CD4-positive, alpha-beta T cell treated with Interleukin-10 for 1 hour (primary cell): ENCODE results near the gene OR10P1.
"Not testable (repeated sequence)": the region's sequence is repeated elsewhere in the genome, so short reads cannot be mapped to it uniquely, and the experiment has no call there.

ENCODE experiments used
- DNase-seq: peaks from one replicate; pipeline ENCODE4 v3.0.0-alpha.2; 2020

The OR10P1 gene, protein sequence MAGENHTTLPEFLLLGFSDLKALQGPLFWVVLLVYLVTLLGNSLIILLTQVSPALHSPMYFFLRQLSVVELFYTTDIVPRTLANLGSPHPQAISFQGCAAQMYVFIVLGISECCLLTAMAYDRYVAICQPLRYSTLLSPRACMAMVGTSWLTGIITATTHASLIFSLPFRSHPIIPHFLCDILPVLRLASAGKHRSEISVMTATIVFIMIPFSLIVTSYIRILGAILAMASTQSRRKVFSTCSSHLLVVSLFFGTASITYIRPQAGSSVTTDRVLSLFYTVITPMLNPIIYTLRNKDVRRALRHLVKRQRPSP

DNA sequence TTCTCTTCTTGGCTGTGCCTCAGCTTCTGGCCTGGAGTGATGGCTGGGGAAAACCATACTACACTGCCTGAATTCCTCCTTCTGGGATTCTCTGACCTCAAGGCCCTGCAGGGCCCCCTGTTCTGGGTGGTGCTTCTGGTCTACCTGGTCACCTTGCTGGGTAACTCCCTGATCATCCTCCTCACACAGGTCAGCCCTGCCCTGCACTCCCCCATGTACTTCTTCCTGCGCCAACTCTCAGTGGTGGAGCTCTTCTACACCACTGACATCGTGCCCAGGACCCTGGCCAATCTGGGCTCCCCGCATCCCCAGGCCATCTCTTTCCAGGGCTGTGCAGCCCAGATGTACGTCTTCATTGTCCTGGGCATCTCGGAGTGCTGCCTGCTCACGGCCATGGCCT is at the start of gene OR10P1:
OR10P1 (plus strand) TSS at position 40 of the 400 bp plus-strand sequence; CDS start at position 40, 0 bp downstream.
- DNase-seq: no peak

DNA sequence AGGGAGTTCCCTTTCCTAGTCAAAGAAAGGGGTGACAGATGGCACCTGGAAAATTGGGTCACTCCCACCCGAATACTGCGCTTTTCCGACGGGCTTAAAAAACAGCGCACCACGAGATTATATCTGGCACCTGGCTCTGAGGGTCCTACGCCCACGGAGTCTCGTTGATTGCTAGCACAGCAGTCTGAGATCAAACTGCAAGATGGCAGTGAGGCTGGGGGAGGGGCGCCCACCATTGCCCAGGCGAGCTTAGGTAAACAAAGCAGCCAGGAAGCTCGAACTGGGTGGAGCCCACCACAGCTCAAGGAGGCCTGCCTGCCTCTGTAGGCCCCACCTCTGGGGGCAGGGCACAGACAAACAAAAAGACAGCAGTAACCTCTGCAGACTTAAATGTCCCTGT is 46.5 kb upstream of the OR10P1 start:
- DNase-seq: not testable (repeated sequence)

DNA sequence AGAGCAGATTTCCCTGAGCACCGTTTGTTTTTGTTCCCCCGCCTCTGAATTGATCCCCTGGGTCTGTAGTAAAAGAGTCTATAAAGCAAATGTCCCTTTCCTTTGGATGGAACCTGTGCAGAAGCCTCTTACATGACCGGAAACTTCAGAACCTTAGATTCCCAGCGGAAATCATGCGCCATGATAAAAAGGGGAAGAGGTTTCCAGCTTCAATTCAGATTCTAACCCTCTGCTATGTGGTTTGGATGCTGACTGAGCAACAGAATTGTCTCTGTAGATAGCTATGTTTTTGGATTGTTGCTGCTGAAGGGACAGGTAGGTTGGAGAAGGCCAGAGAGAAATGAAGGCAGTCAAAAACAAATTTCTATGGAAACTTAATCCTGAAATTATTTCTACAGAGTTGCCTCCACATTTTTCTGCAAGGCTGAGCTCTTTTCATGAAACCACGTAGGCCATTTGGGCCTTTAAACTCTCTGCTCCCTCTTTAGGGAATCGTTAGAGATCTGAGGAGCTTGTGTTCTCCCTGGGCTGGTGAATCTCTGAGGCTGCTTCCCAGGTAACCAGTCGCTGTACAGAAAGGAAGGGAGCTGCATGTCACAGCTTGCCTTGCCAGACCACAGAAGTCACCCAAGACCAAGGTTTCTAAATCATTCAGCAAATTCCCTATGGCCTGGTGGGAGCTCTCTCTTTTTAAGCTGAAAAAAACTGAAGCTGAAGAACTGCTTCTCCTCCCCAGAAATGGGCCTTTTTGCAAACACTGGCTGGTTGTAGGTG is 28.7 kb upstream of the OR10P1 start:
- no peak for DNase-seq

DNA sequence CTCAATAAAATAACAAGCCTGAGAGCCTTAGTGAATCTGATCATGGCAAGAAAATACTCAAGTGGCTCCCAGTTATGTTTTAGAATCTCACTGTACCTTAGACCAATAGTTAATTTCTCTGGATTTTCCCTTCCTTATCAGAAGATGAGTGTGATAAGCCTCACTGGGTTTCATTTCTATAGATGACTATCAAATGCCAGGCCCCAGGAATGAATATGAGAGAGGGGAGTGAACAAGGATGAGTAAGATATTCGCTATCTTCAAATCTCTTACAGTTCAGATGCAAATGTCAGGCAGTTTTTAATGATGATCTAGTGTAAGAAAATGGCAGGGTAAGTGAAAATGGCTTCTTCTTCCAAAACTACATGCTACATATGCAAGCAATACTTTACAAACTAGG is 26.1 kb upstream of the OR10P1 start:
- no peak for DNase-seq

DNA sequence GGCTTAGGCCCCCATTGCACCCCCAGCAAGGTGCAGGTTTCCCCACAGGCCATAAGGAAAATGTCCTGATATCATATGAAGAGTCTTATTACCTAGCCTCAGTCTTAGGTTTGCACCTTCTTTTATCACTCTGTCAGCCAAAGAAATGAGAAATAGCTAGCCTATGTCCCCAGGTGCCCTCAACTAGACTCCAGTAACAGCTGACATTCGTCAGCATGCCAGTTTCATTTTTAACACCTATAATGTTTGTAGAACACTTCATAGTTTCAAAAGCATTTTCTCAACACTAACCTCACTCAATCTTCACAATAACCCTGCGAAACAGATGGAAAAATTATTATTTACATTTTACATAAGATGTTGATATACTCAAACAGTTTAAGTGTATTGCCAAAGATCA is 24.0 kb upstream of the OR10P1 start:
- no peak for DNase-seq

DNA sequence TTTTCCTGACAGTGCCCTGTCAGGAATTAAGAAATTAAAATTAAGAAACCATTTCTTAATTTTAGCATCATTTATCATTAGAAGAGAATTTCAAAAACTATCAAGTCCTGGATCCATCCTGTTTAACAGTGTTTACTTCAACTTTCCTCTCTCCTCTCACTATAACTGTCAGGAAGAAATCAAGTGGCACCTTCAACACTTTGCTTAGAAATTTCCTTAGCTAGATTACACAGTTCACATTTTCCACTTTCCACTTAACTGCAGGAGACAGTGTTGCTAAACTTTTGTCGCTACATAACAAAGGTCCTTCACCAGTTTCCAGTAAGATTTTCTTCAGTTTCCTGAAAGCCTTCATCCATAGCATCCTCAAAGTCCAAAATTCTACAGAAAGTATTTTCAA is 21.9 kb upstream of the OR10P1 start:
- DNase-seq: no peak

DNA sequence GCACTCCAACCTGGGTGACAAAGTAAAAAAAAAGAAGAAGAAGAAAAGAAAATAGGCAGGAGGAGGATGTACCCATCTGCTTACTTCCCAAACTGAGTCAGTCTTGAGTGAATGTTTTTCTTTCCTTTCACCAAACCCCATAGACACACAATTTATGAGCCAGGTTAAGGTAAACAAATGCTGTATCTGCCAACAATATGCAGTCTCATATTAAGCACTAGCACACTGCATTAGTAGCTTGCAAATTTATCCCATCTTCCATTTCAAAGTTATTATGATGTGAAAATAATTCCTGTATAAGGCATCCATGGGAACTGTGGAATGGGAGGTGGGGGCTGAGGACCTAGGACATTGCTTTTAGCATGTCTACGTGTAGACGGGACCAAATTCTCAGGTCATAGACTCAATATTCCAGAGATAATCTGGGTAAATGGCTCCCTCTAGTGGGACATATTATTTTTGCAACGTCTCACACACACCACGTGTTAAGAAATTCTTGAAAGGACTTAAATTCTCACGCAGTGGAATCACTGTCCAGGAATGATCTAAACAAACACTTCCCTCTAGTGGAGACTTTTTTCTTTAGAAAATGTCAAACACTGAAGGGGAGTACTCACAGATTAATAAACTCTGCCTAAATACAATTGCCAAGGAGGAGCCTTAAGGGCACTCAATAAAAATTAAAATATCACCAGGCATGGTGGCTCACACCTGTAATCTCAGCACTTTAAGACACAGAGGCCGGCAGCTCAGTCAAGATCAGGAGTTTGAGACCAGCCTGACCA is 17.1 kb upstream of the OR10P1 start:
- DNase-seq: peak; percentile 80

DNA sequence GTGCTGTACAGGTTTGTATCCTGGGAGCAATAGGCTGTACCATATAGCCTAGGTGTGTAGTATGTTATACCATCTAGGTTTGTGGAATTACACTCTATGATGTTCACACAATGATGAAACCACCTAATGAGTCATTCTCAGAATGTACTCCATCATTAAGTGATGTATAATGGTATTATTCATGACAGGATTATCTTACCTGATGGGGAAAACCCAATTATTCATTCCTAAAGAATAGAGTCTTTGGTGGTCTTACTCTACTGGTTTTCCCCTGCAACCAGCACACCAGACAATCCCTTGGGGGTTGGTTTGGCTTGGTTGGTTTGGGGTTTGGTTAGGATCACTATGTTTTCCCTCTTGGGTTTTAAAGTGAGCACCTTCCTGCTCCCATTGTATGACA is 12.6 kb upstream of the OR10P1 start:
- no peak for DNase-seq

DNA sequence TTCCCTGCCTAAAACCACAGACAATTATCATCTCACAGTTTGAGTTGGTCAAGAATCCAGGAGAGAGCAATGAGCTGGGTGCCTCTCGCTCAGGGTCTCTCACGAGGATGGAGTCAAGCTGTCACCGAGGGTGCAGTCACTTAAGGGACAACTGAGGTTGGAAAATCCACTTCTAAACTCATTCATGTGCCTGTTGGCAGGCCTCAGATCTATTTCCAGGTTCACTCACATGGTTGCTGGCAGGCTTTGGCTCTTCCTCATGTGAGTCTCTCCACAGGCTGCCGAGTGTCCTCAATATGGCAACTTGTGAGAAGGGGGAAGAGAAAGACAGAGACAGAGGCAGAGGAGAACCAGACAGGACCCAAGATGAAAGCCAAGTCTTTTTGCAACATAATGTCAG is 10.5 kb upstream of the OR10P1 start:
- no peak for DNase-seq

DNA sequence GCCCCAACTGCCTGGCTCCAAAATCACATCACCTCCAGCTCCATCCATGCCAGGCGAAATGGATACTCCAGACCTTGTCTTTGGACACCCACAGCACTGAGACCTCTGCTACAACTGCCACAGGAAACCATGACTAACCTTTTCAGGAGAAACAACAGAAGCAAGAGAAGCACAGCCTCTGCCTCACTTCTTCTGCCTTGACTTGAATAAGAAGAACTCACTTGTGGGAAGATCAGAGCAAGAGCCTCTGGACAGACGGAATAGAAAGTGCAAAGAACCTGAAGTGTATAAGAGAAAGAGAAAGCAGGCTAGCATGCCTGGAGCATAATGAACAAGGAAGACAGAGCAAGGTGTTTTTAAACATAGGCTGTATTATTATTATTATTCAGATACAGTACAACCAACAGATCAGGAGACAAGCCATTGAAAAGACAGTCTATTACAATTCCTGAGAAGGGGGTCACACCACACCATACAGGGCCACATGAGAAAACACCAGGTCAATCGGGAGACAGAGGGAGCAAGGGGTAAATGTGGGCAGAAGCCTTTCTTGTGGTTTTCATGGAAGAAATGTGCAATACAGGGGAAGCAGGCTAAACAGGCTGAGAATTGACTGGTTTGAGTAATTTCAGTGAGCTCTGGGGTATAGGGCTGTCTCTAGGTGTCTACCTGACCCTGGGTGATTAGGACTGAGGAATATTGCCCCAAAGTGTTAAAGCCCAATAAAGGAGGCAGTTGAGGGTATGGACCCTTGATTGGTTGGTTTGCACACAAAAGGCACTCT is 7.4 kb upstream of the OR10P1 start:
- DNase-seq: no peak

DNA sequence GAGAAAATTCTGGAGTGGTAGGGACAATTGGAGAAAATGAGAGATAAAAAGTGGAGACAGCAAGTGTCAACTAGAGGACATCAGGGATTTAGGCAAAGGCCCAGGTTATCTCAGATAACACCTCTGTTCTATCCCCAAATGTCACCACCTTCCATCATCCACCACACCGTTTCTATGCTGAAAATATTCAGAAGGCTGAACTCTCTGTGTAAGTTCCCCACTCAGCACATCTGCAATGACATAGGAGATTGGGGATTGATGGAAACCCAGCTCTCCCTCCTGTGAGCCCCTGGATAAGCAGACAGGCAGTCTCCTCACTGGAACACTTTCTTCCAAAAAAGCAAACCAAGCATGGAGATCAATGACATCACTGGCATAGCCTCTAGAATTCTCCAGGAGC is 5.6 kb upstream of the OR10P1 start:
- DNase-seq: no peak

DNA sequence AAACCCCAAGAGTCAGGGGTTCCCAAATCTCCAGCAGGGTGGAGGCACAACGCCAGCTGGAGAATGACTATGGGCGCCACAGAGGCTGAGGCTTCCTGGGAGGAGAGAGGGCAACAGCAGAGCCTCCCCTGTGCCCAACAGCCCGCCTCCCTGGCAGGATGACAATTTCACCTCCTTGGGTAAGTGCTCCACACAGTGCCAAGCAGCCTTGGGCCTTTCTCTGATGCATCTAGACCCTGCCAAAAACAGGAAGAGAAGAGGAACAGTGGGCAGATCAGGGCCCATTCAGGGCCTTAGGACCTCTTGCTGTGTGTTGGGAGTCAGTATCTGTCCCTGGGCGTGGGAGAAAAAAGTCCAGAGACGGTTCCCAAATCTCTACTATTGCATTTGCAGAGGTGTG is 5.0 kb upstream of the OR10P1 start:
- no peak for DNase-seq

DNA sequence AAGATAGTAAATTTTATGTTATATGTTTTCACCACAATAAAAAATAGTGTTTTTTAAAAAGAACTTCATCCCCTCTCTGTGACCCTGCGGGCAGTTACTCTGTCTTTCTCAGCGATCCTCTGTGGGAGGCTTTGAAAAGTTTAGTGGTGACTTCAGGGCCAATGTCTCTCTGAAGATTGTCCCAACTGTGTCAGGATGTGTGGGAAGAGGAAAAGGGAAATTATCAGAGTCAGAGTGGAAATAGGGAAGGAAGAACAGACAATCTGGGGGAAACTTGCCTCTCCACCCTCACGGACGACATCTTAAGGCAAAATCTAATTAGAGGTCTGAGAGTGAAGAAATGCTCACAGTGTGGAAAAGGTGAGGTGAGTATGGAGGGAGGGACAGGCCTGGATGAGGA is 3.5 kb upstream of the OR10P1 start:
- no peak for DNase-seq

DNA sequence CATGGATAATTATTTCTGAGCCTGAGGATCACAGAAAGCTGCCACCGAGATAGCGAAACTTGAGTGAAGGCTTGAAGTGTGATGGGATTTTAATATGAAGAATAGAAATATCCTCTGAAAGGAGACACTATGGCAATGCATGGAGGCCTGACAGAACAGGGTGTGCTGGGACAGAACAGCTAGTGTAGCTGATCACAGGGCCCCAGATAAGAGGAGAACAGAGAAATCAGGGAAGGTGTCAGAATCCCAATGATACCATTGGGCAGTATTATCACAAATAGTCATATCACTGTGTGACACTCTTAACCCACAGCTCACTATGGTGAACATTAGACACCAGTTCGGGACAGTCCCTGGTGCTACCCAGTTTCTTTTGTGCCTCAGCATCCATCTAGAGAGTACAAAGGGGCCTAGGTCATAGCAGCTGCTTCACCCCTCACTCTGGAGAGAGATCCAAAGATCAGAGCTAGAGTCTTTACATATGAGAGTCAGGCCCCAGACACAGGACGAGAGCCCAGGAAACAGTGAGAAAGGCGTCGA is 506 bp upstream of the OR10P1 start:
- DNase-seq: no peak

DNA sequence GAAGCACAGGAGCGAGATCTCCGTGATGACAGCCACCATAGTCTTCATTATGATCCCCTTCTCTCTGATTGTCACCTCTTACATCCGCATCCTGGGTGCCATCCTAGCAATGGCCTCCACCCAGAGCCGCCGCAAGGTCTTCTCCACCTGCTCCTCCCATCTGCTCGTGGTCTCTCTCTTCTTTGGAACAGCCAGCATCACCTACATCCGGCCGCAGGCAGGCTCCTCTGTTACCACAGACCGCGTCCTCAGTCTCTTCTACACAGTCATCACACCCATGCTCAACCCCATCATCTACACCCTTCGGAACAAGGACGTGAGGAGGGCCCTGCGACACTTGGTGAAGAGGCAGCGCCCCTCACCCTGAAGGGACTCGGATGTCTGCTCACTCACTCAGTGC is 775 bp downstream of the OR10P1 start:
- peak; percentile 46 for DNase-seq

DNA sequence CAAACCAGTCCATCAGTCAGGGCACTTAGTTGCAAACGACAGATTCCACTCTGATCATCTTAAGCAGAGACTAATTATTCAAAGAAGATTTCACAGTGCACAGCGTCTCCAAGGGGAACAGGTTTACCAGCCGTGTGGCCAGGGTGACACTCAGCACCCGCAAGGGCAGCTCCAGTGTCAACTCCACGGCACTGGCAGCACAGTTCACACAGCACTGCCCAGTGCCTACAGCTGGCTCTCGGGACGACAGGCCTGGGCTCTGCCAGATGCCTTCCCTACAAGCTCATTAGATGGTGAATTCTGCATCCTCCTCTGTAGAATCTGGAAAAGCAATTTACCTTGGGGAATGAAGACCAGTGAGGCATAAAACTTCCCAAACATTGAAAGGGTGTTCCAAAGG is 4.9 kb downstream of the OR10P1 start:
- DNase-seq: no peak

DNA sequence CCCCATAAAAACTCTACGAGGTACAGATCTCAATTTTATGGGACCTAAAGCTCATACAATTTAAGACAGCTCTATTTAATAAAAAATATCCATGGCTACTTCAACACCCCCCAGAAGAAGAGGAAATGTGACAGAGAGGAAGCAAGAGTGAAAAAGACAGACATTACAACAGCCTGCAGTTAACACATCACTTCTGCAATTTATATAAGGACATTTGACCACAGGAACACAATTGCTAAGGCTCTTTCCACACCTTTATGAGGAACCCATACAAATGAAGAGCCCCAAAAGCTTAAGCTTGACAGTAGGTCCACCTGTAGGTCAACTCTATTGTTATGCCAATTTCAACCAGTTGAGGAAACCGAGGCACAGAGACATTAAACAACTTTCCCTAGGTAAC is 5.6 kb downstream of the OR10P1 start:
- no peak for DNase-seq

DNA sequence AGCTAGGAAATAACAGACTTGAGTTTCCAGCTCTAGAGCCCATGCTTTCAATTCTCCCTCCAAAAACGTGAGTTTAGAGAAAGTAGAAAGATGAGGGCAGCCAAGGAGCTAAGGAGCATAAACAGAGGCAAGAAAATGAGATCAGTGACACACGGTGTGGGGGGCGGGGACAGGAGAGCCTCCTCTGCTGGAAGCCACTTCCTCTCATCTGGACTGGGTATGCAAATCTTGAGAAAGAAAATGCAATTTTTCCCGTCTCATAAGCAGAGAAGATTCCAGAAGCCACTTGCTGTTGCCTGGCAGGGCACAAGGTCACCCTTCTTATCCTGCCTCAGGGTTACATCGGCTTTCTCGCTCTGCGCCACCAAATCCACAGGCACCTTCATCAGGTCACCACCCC is 6.0 kb downstream of the OR10P1 start:
- DNase-seq: no peak

DNA sequence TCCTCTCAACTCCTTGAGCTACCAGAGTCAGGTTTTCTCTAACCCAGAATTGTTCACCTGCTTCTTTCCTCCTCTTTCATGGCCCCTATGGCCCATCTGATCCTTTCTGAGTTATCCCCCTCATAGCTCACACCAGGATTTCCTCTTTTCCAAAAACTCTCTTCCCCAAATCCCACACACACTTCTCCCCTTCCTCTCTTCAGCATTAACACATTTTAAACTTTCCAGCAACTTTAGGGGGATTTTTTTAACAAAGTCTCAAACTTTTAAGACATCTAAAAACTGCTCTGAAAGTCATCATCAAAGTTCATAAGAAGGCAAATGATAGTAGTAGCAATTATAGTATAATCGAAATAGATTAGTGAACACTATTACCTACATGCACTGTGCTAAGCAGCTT is 7.9 kb downstream of the OR10P1 start:
- no peak for DNase-seq

DNA sequence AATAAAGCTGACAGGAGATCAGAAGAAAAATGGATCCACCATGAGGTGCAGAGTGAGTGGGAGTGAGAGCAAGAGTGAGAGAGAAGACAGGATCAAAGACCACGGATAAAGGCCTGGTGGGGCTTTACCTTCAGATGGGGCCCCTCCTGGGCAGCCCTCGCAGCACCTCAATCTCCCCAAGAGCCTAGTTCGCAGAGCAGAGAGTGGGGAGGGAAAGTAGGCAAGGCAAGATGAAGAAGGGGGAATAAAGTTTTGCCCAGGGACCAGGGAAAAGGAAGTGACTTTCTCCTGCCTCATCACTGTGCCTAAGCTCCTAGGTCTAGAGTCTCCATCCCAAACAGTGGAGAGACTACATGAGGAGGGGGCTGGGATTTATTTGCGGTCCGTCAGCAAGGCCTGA is 10.3 kb downstream of the OR10P1 start:
- DNase-seq: no peak

DNA sequence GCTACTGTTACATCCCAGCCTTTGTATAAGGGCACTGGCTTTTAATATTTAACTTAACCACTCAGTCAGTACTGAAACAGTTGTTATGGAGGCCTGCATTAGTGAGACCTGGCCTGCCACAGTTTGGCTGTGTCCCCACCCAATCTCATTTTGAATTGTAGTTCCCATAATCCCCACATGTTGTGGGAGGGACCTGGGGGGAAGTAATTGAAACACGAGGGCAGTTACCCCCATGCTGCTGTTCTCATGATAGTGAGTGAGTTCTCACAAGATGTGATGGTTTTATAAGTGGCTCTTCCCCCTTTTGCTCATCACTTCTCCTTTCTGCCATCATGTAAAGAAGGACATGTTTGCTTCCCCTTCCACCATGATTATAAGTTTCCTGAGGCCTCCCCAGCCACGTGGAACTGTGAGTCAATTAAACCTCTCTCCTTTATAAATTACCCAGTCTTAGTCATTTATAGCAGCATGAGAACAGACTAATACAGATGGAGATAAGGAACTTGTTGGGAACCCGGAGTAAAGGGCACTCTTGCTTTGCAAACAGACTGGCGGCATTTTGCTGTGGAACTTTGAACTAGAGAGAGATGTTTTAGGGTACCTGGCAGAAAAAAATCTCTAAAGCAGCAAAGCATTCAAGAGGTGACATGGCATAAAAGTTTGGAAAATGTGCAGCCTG is 14.1 kb downstream of the OR10P1 start:
- not testable (repeated sequence) for DNase-seq

DNA sequence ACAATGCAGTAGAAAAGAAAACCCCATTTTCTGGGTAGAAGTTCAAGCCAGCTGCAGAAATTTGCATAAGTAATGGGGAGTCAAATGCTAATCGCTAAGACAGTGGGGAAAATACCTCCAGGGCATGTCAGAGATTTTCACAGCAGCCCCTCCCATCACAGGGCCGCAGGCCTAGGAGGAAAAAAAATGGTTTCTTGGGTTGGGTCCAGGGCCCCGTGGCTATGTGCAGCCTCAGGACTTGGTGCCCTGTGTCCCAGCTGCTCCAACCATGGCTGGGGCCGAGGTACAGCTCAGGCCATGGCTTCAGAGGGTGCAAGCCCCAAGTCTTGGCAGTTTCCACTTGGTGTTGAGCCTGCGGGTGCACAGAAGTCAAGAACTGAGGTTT is 14.6 kb downstream of the OR10P1 start:
- DNase-seq: no peak
